CD4-positive, alpha-beta T cell treated with Interleukin-17A for 1 hour (primary cell): ENCODE measurements around the gene NT5DC3.

Source experiments
- DNase-seq: peaks from one replicate; pipeline ENCODE4 v3.0.0-alpha.2; 2020

The NT5DC3 gene

DNA sequence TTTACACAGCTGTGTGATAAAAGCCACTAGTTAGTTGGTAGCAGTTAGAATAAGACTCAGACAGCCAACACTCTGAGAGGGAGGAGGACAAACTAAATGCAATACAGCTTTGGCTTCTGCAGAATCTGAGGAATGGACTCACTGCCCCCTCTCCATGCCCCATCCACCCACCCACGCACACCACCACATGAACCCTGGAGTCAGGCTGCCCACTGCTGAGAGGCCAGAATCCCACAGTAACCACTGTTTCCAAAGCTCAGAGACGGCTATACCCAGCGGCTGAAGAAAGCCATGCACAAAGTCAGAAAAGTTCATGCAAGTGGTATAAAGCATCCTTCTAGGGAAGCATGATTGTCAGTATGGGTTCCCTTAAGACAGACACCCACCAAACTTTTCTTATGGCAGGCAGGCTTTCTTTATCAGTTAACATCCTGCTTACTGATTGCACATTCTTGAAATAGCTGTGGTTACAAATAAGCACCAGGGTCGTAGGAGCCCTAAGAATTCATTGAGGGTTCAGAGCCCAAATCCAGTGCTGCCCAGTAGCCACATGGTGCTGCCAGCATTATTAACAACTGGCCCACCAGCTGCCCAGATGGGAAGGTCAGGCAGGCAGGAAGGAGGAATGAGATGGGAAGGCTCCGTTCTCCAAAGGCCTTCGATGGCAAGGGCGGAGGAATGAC lies 61.5 kb downstream of the NT5DC3 start:
- DNase-seq = no peak

DNA sequence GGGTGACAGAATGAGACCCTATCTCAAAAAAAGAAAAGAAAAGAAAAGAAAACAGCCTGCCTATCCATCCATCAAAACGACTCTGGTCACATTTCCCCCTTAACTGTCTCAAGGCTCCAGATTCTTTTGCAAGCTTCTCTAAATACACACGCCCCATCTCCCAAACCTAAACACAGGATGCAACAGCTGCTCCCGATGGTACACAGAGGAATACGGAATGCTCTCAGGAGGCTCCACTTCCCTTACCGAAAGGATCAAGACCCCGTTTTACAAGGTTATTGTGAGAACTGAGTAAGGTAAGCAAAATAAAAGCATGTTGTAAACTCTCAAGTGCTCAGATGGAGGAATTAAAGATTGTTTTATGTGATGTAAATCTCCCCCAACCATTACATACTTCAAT lies 62.3 kb downstream of the NT5DC3 start:
- no peak for DNase-seq

DNA sequence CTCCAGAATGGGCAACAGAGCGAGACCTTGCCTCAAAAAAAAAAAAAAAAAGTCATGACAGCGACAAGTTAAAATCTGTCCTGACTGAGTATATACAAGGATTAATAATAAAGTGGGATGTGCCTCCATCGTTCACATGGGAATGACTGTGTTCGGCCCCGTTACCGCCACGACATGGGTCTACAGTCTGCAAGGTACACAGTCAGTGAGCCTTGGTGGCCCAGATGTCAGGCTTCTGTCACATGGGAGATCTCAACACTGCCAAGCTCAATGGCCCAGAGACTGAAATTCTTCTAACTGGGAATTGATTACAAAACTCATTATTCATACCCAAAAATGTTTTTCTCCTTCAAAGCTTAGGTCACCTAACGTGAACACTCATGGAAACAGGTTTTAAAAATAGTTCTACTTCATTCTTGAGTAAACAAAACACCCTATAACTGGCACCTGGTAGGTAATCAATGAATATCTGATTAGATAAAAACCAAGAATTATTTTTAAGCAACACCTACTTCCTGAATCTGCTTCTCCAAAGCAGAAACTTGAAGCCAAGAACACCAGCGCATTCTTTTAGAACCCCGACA lies 66.0 kb downstream of the NT5DC3 start:
- no peak for DNase-seq

DNA sequence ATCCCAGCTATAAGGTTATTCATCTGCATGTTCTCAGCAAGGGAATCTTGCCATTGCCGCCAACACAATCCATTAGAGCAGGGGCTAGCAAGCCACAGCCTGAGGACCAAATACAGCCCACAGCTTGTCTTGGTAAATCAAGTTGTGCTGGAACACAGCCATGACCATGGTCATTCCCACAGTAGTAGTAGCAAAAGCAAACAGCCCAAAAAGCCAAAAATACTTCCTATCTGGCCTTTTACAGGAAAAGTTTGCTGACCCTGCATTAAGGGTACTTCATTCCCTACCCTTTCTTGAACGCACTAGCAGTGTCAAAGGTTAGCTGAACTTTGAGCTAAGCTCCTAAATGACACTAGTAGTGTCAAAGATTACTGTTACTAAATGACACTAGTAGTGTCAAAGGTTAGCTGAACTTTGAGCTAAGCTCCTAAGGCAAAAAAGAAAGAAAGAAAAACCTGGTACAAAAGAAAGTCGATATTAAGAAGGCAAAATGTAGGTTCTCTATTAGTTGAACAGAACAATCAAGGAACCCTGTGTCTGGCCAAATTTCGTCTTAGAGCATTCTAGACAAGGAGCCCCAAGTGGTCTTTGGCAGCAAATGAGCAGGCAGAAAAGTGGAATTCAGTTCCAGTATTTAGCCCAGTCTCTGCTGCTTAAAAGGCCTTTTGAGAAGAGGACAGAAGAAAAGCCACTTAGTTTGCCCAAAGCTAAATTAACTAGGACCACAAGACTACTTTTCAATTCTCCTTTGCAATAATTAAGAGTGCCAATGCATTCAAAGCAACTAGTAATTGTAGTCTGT lies 67.7 kb downstream of the NT5DC3 start:
- DNase-seq = no peak

DNA sequence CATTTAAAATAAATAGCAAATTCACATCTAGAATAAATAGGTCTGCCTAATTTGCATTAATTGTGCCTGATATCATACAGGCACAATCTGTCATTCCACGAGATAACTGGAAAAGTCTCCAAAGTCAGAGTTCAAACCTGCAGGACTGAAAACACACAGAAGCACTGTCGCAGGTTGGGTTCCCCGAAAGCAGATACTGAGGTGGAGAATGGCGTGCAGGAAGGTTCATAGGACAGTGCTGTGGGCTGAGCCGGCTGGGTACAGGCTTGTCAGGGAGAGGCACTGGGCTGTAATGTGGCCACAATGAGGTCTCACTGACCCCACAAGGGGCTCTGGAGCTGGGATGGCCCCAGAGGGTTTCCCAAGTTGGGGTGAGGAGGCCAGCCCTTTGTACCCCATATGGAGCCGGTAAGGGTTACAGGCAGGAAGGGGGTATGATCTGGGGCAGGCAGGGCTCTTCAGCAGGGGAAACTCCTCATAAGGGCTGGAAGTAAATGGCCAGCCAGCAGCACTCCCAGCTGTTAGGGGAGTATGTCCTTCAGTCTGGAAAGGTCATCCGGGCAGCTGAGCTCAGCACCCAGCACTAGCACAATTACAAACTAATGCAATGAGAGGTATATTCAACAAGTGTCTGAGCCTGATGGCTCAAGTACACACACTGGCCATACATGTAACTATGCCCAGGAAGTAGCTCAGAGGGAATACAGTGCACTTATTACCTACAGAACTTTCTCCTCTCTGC lies 68.5 kb downstream of the NT5DC3 start:
- DNase-seq = no peak

DNA sequence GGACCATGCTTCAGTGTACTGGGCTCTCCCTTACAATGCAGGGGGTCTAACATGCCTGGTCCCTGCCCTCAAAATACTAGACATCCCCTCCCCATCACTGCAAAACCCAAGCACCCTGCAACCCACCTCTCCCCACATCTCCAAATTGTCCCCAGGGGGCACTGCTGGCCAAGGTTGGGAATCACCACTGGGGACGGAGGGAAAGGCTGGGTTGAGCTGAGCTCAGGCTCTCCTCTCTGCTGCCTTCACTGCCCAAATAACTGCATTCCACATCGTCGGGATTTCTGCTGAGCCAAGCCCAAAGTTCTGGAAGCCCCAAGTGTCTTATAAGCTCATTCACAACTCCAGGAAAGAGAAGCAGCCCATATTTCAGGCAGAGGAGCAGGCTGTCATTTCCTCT lies 69.6 kb downstream of the NT5DC3 start:
- no peak for DNase-seq

DNA sequence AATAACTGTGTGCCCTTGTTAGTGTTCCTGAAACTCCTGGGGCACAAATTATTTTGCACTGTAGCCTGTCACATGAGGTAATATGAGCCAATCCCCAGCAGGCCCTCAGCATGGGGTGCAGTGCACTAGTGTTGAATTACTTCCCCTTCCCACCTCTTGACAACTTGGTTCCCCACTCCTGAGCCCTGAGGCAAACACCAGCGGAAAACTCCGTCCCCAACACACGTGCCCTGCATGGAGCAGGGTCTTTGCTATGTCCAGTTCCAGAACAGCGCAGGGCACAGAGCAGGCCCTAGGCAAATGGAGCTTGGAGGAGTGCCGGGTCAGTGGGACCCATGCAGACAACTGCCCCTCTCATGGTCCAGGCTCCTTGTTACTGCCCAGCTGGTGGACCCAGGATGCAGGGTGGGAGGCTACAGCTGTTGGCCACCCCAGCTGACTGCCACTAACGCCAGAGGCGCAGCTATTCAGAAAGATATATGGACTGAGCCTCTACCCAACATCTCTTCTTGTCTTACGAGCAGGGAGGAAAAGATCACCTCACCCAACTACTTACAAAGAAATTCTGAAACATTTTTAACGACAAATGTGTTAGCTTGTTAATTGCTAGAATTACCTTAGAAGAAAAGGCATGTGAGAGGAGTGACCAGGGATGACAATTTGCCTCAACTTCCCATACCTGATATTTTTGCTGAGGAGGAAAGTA lies 71.6 kb downstream of the NT5DC3 start:
- DNase-seq = no peak

DNA sequence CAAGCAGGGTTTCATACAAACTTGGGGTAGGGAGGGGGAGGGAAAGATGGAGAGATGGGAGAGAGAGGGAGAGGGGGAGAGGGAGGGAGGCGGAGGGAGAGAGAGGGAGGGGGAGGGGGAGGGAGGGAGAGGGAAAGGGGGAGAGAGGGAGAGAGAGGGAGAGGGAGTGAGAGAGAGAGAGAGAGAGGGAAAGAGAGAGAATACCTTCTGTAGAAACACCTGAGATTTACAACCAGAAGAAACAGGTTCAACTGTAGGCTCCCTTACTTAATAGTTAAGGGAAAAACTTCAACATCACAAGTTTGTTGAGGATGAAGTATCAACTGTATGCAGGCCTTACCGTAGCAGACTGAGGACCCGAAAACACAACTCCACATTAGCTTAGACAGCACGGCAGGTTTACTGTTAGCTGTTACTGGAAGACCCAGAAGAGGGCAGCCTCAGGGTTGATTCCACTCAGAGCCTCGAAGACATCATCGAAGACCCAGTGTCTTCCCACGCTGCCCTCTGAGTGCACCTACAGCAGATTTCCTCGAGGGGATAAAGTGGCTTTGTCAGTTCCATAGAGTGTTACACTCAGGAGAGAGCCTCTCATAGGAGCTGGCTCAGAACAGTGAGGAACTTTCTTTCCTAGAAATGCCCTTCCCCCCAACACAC lies 72.4 kb downstream of the NT5DC3 start:
- no peak for DNase-seq

DNA sequence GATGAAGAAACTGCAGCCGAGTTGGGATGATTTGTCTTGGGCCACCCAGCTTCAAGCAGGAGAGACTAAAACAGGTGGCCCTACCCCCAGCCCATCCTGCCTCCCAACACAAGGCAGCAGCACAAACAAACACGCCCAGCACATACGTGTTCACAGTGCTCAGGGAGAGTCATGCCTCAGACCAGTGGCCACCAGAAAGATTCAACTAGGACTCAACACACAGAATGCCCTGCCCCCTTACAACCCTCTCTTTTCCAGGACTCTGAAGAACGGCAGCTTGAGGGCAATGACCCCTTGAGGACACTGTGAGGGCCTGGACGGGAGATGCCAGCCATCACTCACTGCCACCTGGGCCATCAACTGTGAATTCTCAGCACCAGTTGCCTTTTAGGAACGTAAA lies 75.0 kb downstream of the NT5DC3 start:
- no peak for DNase-seq

DNA sequence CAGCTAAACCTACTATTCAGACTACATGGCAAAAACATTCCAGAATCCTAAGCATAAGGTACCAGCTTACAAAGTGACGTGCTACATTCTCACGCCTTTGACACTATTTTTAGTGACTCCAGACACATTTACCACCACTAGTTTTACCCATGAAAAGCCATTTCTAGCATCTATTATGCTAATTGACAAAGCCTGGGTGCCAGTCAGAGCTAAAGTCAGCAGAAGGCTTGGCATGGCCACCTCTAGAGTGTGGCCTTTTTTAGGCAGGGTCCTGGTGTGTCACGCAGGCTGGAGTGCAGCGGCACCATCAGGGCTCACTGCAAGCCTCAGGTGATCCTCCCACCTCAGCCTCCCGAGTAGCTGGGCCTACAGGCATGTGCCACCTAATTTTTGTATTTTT lies 75.7 kb downstream of the NT5DC3 start:
- DNase-seq = no peak

DNA sequence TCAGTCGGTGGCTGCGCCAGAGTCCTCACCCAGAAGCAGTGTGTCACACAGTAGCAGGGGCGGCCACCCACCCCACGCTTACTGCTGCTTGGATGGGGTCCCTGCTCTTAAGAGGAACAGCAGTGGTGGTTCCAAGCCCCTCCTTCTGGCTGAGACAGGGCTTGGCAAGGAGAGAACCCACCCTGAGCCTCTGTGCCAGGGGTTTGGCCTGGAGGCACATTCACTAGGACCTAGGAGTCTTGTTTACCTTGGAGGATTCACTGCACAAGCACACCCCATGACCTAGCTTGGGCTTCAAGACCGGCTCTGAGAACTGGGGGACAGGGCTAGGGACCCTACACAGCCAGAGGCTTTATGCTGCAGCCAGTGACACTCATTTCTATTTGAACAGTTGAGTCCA lies 78.6 kb downstream of the NT5DC3 start:
- DNase-seq = no peak

DNA sequence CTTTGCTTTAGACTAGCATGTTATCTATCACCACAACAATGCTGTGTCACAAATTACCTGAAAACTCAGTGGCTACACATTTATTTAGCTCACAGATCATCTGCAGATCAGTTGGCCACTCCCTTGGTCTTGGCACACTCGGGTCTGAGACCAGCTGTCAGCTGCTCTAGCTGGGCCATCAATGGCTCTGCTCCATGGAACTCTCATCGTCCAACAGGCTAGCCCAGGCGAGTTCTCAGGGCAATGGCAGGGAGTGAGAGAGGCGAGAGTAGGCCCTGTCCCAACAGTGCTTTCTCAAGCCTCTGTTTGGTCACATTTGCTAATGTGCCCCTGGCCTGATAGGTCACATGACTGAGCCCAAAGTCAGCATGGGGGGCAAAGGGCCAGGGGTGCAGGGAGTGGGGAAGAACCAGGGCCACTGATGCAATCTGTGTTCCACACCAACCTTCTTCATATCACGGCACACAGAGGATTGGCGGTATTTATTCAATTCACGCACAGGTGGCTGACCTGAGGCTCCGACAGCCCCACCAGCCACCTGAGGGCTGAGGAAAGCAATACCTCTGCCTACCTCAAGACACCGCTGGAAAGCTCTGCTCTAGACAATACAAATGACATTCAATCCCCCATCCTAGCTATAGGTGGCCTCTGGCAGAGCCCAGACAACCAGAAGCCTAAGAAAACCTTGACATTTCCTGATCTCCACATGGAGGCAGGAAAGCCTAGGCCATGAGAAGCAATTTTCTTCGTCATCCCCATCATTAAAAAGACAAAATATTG lies 82.5 kb downstream of the NT5DC3 start:
- no peak for DNase-seq

DNA sequence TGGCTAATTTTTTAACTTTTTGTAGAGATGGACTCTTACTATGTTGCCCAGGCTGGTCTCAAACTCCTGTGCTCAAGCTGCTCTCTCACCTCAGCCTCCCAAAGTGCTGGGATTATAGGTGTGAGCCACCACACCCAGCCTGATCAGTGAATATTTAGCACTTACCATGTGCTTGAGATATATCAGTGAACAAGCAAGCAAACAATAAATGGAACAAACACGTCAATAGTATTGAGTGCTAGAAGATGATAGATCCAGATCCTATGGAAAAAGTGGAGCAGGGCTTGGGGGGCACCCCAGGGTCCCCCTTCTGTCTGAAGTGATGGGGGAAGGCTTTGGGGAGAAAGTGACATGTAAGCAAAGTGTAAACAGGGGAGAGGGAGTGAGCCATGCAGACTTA lies 83.8 kb downstream of the NT5DC3 start:
- DNase-seq = no peak

DNA sequence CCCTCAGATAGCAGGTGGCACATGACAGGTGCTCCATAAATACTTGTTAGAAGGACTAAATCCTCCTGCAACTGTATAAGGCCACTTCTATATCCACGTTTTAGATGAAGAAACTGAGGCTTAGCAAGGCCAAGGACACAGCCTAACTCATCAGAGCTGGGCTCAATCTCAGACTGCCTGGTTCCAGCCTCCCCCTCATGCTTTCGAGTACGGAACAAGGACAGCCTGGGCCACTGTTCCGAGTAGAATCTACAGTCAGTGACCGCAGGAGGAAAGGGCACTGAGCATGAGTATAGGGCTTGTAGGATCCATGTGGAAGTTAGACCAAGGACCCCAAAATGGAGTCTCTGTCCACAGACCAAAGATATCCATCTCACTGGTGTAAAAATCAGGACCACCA lies 84.6 kb downstream of the NT5DC3 start:
- DNase-seq = no peak

DNA sequence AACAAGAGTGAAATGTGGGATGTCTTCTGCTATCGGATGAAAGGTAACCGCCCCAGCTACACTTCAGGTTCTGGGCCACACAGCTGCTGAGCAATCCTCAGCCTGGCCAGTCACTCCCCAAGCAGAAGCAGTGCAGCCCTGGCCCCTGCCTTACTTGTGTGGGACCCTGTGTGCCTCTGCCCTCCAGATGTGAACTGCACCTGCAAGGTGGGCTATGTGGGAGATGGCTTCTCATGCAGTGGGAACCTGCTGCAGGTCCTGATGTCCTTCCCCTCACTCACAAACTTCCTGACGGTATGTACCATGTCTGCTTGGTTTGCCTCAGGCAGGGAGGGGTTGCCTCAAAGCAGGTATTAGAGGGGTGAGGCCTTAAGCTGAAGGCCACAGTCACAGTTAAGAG lies 85.6 kb downstream of the NT5DC3 start:
- no peak for DNase-seq

DNA sequence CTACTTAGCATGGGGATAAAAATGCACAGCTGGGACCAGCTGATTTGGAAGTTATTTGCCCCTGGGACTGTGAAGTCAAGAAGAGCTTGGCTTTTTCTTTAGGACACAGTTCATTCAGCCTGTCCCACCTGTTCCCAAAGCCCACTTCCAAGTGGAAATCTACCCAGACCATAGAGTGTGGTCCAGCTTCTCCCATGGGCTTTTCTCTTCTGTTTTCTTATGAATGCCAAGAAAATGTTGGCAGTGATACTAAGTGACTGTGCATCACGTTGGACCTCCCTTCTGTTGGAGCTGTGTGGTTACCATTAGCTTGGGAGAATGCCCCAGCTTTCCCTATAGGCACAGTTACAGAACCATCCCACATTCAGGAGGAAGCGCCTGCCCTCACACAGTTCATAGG lies 89.4 kb downstream of the NT5DC3 start:
- no peak for DNase-seq

DNA sequence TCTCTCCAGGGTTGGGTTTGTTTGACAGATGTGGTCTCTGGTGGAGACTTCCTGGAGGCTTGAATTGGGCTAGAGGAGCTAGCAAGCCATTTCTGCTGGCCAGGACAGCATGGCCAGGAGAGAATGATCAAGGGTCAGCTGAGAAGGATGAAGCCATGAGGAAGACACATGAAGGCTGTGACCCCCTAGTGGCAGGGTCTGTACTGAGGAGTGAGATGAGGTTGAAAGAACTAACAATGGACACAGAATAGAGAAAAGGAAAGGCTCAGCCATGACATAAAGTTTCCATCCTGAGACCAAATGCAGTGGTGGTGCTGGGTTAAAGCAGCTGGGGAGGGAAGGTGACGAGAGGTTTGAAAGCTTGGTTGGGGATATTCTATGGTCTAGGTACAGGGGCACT lies 89.9 kb downstream of the NT5DC3 start:
- DNase-seq = no peak

DNA sequence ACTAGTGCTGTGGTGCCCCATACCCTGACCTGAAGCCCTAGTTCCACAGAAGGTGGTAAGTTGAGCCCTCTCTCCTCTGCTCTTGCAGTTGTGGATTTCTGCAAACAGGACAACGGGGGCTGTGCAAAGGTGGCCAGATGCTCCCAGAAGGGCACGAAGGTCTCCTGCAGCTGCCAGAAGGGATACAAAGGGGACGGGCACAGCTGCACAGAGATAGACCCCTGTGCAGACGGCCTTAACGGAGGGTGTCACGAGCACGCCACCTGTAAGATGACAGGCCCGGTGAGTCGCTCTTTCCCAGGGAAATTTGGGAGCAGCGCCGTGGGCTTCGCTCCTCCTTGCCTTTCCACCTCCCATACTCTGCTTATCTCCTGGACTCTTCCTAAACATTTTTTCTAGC lies 92.2 kb downstream of the NT5DC3 start:
- no peak for DNase-seq

DNA sequence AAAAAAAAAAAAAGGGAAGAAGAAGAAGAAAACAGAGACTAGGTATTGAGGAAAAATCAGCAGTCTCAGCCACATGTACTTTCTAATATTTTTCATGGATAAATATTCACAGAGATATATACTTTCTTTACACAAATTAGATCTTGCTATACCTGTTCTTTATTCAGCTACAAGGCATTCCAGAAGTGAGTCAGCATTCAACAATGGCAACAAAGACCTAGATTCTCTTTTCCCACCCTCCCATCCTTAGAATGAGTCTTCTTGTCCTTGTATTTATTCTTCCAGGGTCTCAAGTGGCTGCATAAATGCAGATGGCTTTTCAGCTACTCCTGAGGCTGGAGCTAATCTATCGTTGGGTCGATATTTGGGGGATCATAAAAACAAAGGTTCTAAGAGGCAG lies 93.0 kb downstream of the NT5DC3 start:
- DNase-seq = no peak

DNA sequence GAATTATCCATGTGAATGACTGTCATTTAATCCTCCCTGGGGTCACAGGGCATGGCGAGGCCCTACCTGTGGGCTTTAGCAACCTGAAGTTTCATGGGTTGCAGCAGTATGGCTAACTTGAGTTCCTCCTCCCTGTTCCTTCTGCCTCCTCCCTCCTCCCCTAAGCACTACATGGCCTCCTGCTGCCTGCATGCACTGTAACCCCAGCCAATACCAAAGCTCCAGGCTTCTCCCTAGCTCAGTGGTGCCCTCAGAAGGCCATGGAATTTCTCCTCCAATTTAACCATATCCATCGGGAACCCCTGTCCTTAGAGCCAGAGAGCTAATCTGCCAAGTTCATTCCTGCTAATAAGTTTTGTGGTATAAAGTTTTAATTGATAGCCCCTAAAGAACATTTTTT lies 95.1 kb downstream of the NT5DC3 start:
- DNase-seq = no peak

DNA sequence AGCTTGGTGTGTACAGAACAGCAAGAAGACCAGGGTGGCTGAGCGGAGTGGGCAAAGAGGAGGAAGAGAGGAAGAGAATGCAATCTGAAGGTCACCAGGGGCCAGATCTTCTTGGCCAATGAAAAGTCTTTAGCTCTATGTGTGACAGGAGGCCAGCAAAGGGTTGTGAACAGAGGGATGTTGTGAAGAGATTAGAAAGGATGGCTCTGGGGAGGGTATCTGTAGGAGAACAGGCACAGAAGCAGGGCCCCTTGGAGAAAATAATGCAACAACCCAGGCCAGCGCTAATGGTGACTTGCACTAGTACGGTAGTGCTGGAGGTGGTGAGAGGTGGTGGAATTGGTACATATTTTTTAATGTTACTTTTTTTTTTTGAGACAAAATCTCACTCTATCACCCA lies 97.2 kb downstream of the NT5DC3 start:
- DNase-seq = no peak
